Stomach (tissue), 9 donors: Measurements from ENCODE around the gene TRIM59. TPM values are rescaled to one million over a fixed set of nuclear protein-coding genes. Genes with fewer than 3 reads are reported as not detected.

ENCODE experiments used
- DNase-seq, 2 donors: peaks; one replicate each; pipeline versions ENCODE4 v3.0.0 to v3.0.0-alpha.2; 2013 to 2019
- H3K27ac ChIP-seq, 5 donors: fragments of 200-600 bp in 4 of 5; sonication (generic) in 4 of 5; one replicate each; pipeline ENCODE4 v1.5.1; 2013 to 2019; ENCODE audit warnings: mild to moderate bottlenecking in 1 of 5, moderate library complexity in 1 of 5
- H3K27me3 ChIP-seq, 3 donors: fragments of 200-600 bp; sonication (generic); one replicate each; pipeline ENCODE4 v1.5.1; 2017 to 2019; ENCODE audit warnings: mixed run types in 1 of 3
- H3K36me3 ChIP-seq, 4 donors: fragments of 200-600 bp; sonication (generic); 1 replicate in 3 of 4; 2 replicates in 1 of 4; pipeline ENCODE4 v1.5.1; 2016 to 2019
- H3K4me1 ChIP-seq, 4 donors: fragments of 200-600 bp; sonication (generic); one replicate each; pipeline ENCODE4 v1.5.1; 2016 to 2019
- H3K4me3 ChIP-seq, 4 donors: fragments of 200-600 bp; sonication (generic) in 3 of 4; one replicate each; pipeline ENCODE4 v1.5.1; 2016 to 2019; ENCODE audit warnings: mild to moderate bottlenecking in 1 of 4
- H3K9me3 ChIP-seq, 4 donors: fragments of 200-600 bp; sonication (generic); one replicate each; pipeline ENCODE4 v1.5.1; 2016 to 2019
- EP300 ChIP-seq: sonication (generic); formaldehyde crosslinking; IDR thresholded peaks from one replicate; pipeline ENCODE4 v1.6.1; 2017; ENCODE audit warnings: antibody characterized with exemption
- POLR2A ChIP-seq, 4 donors: fragments of 450-650 bp; IDR thresholded peaks; one replicate each; pipeline ENCODE4 v1.6.1; 2016; ENCODE audit warnings: antibody characterized with exemption in 4 of 4, control low read depth in 2 of 4, mild to moderate bottlenecking in 1 of 4, moderate library complexity in 1 of 4
- POLR2AphosphoS5 ChIP-seq, 3 donors: sonication (generic); formaldehyde crosslinking; IDR thresholded peaks; one replicate each; pipeline ENCODE4 v1.6.1; 2016; ENCODE audit warnings: antibody characterized with exemption in 3 of 3
- WGBS, 5 donors: extraction: QIAGEN DNeasy Blood & Tissue Kit in 3 of 5; methylation state at CpG; one replicate each; pipeline versions ENCODE4 v1.1.5 to v1.1.7; 2013 to 2018; 5-methylcytosine and 5-hydroxymethylcytosine counted together
- intact Hi-C: fragments of 100-400 bp; cut with DNase I; formaldehyde crosslinking; loops from one replicate; pipeline ENCODE4 v1.15.1; 2023; ENCODE audit warnings: low total_unique reads
- polyA plus RNA-seq, 3 donors: library from polyadenylated mRNA; stranded (reverse); fragments of 200-250 nt; gene quantifications; one replicate each; pipeline ENCODE4 v1.2.3, GENCODE V29; 2013
- total RNA-seq, 5 donors: library from RNA; depleted of rRNA; stranded (reverse); fragments of >200 nt; gene quantifications; one replicate each; pipeline versions ENCODE4 v1.1.0 to v1.2.3, GENCODE V29; 2014 to 2016
- TF ChIP-seq, protein P1 (sequence below), 7 experiments: fragments of 450-650 bp in 4 of 7; fragments of 200-600 bp in 3 of 7; sonication (generic) in 3 of 7; IDR thresholded peaks; one replicate each; pipeline ENCODE4 v1.5.1; 2016 to 2019; ENCODE audit warnings: antibody characterized with exemption in 7 of 7, control low read depth in 2 of 7, mild to moderate bottlenecking in 1 of 7
- donor health status: healthy with polysubstance abuse.
- donor health status: Bipolar disorder and iron deficiency.
- donor health status: healthy.

The TRIM59 gene
- total and polyA plus RNA-seq, 8 donors = 0.29 to 8.6 (median 1.3) TPM; not detected in 1

DNA sequence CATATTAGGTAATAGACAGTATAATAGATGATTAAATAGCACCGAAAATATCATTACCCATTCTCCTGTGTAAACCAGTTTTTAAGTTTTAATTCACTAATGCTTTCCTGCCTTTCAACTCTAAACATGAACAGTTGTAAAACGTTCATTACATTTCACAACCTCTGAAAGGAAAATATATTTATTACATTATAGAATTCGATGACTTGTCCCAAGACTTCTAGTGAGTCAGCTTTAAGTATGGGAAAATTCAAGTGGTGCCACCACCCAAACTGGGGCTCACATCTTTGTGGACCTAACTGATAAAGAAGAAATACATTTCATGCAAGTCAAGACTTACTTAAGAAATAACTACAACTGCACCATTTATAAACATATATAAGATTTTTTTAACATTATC lies 2.0 kb downstream of the TRIM59 start:
- 44 to 50% (median 47%) methylated on average over 3 of the region's 3 CpGs for WGBS, 5 donors
- Histone ChIP-seq H3K27me3 (peaks cover 0 to 12% (median 11%) of the 10 kb centered on the region in 3 donors), H3K4me3 (no peak overlapping the region), H3K27ac (no peak overlapping the region), H3K9me3 (peaks cover 0 to 5% (median 0%) of the 10 kb centered on the region in 4 donors), H3K4me1 (peaks cover 0 to 38% (median 20%) of the 10 kb centered on the region in 4 donors), H3K36me3 (no peaks in the 10 kb centered on the region)
- intact Hi-C loops = no loop called here
- TF ChIP-seq POLR2A (IDR thresholded peaks at IDR 0.05) (no peak), POLR2AphosphoS5 (IDR thresholded peaks at IDR 0.05) (no peak), EP300 (no peak)
- TF ChIP-seq, protein P1, sequence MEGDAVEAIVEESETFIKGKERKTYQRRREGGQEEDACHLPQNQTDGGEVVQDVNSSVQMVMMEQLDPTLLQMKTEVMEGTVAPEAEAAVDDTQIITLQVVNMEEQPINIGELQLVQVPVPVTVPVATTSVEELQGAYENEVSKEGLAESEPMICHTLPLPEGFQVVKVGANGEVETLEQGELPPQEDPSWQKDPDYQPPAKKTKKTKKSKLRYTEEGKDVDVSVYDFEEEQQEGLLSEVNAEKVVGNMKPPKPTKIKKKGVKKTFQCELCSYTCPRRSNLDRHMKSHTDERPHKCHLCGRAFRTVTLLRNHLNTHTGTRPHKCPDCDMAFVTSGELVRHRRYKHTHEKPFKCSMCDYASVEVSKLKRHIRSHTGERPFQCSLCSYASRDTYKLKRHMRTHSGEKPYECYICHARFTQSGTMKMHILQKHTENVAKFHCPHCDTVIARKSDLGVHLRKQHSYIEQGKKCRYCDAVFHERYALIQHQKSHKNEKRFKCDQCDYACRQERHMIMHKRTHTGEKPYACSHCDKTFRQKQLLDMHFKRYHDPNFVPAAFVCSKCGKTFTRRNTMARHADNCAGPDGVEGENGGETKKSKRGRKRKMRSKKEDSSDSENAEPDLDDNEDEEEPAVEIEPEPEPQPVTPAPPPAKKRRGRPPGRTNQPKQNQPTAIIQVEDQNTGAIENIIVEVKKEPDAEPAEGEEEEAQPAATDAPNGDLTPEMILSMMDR (IDR thresholded peaks at IDR 0.05) = no peak
- no peak for DNase-seq

DNA sequence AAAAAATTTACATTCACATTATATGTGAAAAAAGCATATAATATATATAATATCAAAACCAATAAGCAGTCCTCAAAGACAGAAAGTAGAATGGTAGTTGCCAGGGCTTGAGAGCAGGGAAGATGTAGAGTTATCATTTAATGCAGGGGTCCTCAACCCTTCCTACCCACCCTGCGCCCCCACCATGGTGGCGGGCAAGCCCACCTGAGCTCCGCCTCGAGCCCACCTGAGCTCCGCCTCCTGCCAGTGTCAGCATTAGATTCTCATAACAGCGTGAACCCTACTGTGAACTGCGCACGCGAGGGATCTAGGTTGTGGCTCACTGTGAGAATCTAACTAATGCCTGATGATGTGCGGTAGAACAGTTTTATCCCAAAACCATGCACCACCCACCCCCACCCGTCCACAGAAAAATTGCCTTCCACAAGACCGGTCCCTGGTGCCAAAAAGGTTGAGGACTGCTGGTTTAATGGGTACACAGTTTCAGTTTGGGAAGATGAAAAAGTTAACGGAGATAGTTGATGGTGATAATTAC lies 3.0 kb downstream of the TRIM59 start:
- peaks cover 0 to 38% (median 20%) of the 10 kb centered on the region in 4 donors for H3K4me1 ChIP-seq
- intact Hi-C loops = no loop called here
- peaks cover 0 to 5% (median 0%) of the 10 kb centered on the region in 4 donors for H3K9me3 ChIP-seq
- no peak overlapping the region for H3K27ac ChIP-seq
- H3K27me3 ChIP-seq = peaks cover 0 to 12% (median 11%) of the 10 kb centered on the region in 3 donors
- H3K36me3 ChIP-seq = no peaks in the 10 kb centered on the region
- DNase-seq = no peak
- 91 to 96% (median 95%) methylated on average over 13 of the region's 13 CpGs for WGBS, 5 donors
- no peak for TF ChIP-seq EP300
- no peak for TF ChIP-seq POLR2AphosphoS5 (IDR thresholded peaks at IDR 0.05)
- TF ChIP-seq, protein P1 (IDR thresholded peaks at IDR 0.05) = no peak
- H3K4me3 ChIP-seq = no peak overlapping the region

DNA sequence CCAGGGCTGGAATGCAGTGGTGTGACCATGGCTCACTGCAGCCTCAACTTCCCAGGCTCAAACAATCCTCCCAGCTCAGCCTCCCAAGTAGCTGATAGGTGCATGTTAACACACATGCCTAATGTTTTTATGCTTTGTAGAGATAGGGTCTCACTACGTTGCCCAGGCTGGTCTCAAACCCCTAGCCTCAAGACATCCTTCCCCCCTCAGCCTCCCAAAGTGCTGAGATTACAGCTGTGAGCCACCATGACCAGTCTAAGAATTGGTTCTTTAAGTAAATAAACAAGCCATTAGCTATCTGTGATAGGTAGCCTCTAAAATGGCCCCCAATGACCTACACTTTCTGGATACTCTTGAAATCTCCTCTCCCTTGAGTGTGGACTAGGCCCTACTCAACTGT lies 3.7 kb downstream of the TRIM59 start:
- intact Hi-C loops = no loop called here
- H3K27ac ChIP-seq = no peak overlapping the region
- H3K27me3 ChIP-seq = peaks cover 0 to 12% (median 11%) of the 10 kb centered on the region in 3 donors
- 94 to 100% (median 98%) methylated on average over 1 of the region's 1 CpG for WGBS, 5 donors
- no peaks in the 10 kb centered on the region for H3K36me3 ChIP-seq
- TF ChIP-seq POLR2A (IDR thresholded peaks at IDR 0.05) = no peak
- TF ChIP-seq EP300 = no peak
- no peak for TF ChIP-seq POLR2AphosphoS5 (IDR thresholded peaks at IDR 0.05)
- TF ChIP-seq, protein P1 (IDR thresholded peaks at IDR 0.05) = no peak
- H3K4me3 ChIP-seq = no peak overlapping the region
- peaks cover 0 to 5% (median 0%) of the 10 kb centered on the region in 4 donors for H3K9me3 ChIP-seq
- peaks cover 0 to 38% (median 20%) of the 10 kb centered on the region in 4 donors for H3K4me1 ChIP-seq
- DNase-seq = no peak

DNA sequence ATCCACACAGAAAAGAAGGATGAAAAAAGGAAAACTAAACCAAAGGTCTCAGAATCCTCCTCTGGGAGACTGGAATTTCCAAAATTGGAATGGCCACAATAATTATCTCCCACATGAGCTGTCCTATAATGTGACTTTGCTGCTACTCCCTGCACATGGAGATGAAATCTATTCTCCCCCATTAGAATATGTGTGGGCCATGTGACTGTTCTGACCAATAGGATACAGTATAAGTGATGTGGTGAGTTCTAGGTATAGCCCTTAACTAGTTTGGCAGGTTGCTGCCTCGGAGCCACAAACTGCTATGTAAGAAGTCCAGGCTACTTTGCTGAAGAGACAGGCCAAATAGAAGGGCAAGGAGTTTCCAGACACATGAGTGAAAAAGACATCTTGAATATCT lies 5.2 kb downstream of the TRIM59 start:
- intact Hi-C loops = no loop called here
- Histone ChIP-seq H3K4me1 (peaks cover 0 to 27% (median 9%) of the 10 kb centered on the region in 4 donors), H3K9me3 (no peaks in the 10 kb centered on the region), H3K27ac (no peak overlapping the region), H3K4me3 (no peak overlapping the region), H3K27me3 (peaks cover 0 to 5% (median 3%) of the 10 kb centered on the region in 3 donors), H3K36me3 (no peaks in the 10 kb centered on the region)
- TF ChIP-seq EP300 = no peak
- WGBS, 5 donors = 82 to 100% (median 92%) methylated on average over 1 of the region's 1 CpG
- DNase-seq = no peak

DNA sequence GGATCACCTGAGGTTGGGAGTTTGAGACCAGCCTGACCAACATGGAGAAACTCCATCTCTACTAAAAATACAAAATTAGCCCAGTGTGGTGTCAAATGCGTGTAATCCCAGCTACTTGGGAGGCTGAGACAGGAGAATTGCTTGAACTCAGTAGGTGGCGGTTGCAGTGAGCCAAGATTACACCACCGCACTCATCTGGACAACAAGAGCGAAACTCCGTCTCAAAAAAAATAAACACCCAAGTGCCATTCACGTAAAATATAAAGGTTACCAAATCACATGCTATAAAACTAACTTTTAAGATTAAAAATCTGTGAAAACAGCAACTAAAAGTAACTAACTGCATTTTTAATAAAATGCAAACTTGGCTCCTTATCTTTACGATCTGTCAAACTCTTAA lies 8.9 kb downstream of the TRIM59 start:
- no peak overlapping the region for H3K27ac ChIP-seq
- H3K27me3 ChIP-seq = no peaks in the 10 kb centered on the region
- intact Hi-C loops = no loop called here
- DNase-seq = no peak
- H3K36me3 ChIP-seq = peaks cover 0 to 15% (median 1%) of the 10 kb centered on the region in 4 donors
- 96 to 98% (median 97%) methylated on average over 7 of the region's 7 CpGs for WGBS, 5 donors
- no peak for TF ChIP-seq POLR2A (IDR thresholded peaks at IDR 0.05)
- no peak for TF ChIP-seq POLR2AphosphoS5 (IDR thresholded peaks at IDR 0.05)
- TF ChIP-seq, protein P1 (IDR thresholded peaks at IDR 0.05) = no peak
- no peak for TF ChIP-seq EP300
- no peak overlapping the region for H3K4me3 ChIP-seq
- H3K9me3 ChIP-seq = no peaks in the 10 kb centered on the region
- H3K4me1 ChIP-seq = no peaks in the 10 kb centered on the region
